GM12892 (cell line): ENCODE data around the gene CCDC47.
"Not testable (repeated sequence)": the region's sequence is repeated elsewhere in the genome, so short reads cannot be mapped to it uniquely, and the experiment has no call there.

ENCODE experiments used
- DNase-seq: peaks from one replicate; pipeline ENCODE4 v3.0.0; 2011; ENCODE audit not compliant: insufficient read length
- FAIRE-seq: peaks from 2 replicates; lab custom pipeline; 2011; peaks lifted over from hg19 to GRCh38; lab: Jason Lieb, UNC
- POLR2A ChIP-seq: IDR thresholded peaks from 2 replicates; pipeline ENCODE4 v1.6.1; 2011; ENCODE audit warnings: low read depth, low read length, control low read depth
- POLR2AphosphoS5 ChIP-seq: IDR thresholded peaks from 2 replicates; pipeline ENCODE4 v1.6.1; 2011; ENCODE audit warnings: low read depth, low read length, control low read depth
- TAF1 ChIP-seq: IDR thresholded peaks from 2 replicates; pipeline ENCODE4 v1.6.1; 2011; ENCODE audit warnings: low read depth, mild to moderate bottlenecking, control low read depth, low read length, borderline replicate concordance

The CCDC47 gene

DNA sequence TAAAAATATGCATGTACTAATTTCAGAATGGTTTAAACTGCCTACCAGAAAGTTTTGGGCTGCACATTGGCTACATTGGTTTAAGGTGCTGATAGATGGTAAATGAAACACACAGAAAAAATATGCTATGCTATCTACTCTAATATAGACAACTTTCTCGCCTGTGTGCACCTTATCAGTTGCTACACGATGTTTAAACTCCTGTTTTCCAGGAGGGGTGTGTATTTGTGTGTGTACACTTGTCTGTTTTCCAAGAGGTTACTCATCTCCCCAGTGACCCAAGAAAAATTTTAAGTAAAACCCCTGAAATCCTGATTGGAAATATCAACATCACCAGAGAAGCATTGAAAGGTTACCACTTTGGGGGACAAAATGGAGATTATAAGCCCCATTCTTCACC lies 32.2 kb upstream of the CCDC47 start:
- DNase-seq (no peak), FAIRE-seq (no peak)
- TF ChIP-seq TAF1 (no peak), POLR2AphosphoS5 (no peak), POLR2A (no peak)

DNA sequence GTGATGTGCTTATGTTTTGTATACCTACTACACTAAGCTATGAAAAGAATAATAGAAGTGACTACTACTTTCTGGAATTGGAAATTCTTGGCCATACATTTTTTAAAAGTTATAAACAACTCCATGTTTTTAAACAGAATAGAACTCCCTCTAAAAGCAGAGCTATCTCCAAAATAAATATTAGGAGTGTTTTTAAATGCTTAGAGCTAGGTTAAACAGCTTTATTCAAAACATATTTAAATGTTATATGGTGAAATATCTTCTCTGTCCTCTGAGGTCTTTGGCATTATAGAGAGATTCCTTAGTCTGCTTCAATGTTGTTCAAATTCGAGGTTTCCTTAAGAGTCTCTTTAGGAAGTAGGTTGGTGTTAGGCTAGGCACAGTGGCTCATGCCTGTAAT lies 30.9 kb upstream of the CCDC47 start:
- DNase-seq = no peak
- TF ChIP-seq TAF1 = no peak
- no peak for TF ChIP-seq POLR2A
- no peak for FAIRE-seq

DNA sequence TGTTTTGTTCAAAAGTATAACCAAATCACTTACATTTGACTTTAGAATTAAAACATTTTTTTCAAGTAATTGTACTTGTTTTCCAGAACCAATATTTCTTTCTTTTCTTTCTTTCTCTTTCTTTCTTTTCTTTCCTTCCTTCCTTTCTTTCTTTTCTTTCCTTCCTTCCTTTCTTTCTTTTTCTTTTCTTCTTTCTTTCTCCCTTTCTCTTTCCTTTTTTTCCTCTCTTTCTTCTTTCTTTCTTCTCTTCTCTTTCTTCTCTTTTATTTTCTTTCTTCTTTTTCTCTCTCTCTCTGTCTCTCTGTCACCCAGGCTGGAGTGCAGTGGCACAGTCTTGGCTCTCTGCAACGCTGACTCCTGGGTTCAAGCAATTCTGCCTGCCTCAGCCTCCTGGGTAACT lies 27.4 kb upstream of the CCDC47 start:
- TF ChIP-seq POLR2A (no peak), POLR2AphosphoS5 (no peak), TAF1 (no peak)

DNA sequence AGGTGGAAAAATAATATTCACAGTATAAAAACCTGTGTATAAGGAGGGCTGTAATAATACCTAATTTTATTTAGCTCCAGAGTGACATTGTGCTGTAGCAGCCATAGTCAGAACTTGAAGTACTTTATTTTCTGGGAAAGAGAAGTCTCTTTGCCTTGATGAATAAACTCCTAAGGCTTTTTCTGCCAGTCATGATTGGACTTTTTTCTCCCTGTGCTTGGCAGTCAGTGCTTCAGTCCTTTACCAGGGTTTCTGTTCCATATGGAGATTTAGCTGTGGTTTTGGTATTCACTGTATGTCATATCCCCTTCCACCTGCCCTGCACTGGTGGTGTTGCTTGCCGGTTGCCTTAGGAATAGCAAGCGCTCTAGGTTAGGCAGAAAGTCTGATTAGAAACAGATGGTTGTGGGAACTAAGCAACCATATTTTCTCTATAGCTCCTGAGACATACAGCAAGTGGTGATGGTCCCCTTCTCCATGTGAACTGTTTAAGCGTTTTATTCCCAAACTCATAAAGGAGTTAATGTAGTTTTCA lies 25.2 kb upstream of the CCDC47 start:
- FAIRE-seq (no peak), DNase-seq (no peak)

More for the DNA sequence above, 27.4 kb upstream of the CCDC47 start:
- FAIRE-seq (no peak), DNase-seq (no peak)

DNA sequence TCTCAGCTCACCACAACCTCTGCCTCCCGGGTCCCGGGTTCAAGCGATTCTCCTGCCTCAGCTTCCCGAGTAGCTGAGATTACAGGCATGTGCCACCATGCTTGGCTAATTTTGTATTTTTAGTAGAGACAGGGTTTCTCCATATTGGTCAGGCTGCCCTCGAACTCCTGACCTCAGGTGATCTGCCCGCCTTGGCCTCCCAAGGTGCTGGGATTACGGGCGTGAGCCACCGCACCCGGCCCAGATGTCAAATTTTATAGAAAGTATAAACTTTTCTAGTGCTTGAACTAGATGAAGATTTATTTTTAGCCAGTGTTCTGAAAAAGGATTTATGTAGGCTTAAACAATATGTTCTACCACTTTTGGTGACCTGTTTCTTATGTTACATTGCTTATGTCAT lies 23.0 kb upstream of the CCDC47 start:
- DNase-seq, FAIRE-seq: not testable (repeated sequence)

More for the DNA sequence above, 25.2 kb upstream of the CCDC47 start:
- TF ChIP-seq POLR2AphosphoS5 (no peak), POLR2A (no peak)

DNA sequence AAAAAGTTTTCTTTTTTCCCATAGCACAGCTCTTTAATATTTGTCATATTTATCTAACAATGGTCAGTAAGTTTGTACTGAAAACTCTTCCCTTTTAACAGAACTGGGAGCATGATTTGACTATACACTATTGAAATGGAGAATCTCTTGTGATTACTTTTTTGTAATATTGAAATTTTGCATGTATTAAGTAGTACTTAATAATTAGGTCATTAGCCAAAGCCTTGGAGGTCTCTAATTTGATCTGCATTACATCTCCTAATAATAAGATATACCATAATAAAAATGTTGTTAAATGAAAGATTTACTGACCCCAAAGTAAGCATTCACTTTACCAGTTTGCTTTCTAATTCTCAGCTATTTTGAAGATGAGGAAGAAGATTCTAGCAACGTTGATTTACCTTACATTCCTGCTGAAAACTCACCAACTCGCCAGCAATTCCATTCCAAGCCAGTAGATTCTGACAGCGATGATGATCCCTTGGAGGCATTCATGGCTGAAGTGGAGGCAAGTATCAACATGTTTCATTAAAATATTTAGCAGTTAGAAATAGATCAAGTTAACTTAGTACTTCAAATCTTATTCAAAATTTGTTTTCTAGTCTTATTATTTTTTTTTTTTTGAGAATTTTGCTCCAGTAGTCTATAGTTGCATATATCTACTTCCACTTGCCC lies 18.8 kb upstream of the CCDC47 start:
- TF ChIP-seq TAF1 (no peak), POLR2A (no peak), POLR2AphosphoS5 (no peak)
- no peak for FAIRE-seq

DNA sequence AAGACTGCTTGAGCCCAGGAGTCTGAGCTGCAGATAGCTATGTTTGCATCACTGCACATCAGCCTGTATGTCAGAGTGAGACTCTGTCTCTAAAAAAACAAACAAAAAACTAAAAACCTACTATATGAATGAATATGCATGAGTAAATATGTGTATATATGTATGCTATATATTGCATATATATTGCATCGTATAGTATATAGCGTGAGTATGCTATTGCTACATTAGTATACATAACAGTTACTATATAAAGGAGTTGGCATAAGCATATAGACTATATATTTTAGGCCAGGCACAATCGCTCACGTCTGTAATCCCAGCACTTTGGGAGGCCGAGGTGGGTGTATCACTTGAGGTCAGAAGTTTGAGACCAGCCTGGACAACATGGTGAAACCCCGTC lies 16.7 kb upstream of the CCDC47 start:
- TF ChIP-seq POLR2A (no peak), POLR2AphosphoS5 (no peak), TAF1 (no peak)
- FAIRE-seq (no peak), DNase-seq (no peak)

More for the DNA sequence above, 18.8 kb upstream of the CCDC47 start:
- no peak for DNase-seq

DNA sequence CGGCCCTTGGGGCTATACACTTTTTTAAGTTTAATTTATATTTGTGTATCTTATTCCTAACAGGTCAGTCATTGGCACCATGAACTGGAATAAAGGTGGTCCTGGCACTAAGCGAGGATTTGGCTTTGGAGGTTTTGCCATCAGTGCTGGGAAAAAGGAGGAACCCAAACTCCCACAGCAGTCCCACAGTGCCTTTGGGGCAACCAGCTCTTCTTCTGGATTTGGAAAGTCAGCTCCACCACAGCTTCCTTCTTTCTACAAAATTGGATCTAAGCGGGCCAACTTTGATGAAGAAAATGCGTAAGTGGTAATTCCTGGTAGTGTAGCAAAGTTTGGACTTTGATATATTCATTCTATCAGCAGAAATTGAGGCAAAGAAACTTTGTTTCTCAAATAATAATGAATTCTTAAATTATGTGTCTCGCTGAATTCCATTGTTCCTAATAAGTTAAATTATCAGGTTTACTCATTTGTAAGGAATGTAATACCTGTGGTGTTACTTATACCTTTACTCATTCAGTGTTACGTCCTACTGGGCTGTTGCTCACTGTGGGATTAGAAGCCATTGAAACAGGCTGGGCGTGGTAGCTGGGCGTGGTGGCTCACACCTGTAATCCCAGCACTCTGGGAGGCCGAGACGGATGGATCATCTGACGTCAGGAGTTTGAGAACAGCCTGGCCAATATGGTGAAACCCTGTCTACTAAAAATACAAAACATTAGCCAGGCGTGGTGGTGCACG lies 13.7 kb upstream of the CCDC47 start:
- no peak for FAIRE-seq
- TF ChIP-seq POLR2A (no peak), POLR2AphosphoS5 (no peak), TAF1 (no peak)
- no peak for DNase-seq

DNA sequence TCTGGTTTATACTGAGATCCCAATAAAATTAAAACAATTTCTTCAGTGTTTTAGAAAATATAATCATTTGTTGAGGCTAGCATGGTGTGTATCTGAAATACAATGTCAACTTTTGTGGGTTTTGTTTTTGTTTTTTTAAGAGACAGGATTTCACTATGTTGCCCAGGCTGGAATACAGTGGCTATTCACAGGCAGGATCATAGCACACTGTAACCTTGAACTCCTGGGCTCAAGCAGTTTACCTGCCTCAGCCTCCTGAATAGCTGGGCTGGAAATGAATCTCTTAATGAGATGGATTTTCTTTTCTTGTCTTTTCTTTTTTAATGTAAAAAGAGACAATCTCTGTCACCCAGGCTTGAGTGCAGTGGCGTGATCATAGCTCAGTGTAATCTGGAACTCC lies 12.7 kb upstream of the CCDC47 start:
- TF ChIP-seq TAF1 = no peak
- no peak for TF ChIP-seq POLR2AphosphoS5
- no peak for TF ChIP-seq POLR2A
- DNase-seq (no peak), FAIRE-seq (no peak)

DNA sequence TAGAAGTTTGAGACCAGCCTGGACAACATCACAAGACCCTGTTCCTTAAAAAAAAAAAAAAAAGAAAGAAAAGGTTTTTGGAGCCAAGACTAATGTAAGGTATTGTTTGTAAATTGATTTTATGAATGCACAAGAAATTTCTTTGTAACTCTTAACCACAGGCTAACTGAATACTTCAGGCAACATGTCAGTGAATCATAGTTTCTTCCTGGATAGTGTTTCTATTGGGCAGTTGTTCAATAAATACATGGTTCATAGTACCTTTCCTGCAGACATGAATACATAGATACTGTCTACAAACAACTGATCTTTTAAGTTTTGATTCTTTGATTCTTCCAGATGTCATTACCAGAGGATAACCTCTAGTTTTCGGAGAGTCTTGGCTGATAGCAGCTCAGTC lies 12.2 kb upstream of the CCDC47 start:
- TF ChIP-seq POLR2AphosphoS5 = no peak
- no peak for TF ChIP-seq POLR2A
- no peak for TF ChIP-seq TAF1
- DNase-seq (no peak), FAIRE-seq (no peak)

DNA sequence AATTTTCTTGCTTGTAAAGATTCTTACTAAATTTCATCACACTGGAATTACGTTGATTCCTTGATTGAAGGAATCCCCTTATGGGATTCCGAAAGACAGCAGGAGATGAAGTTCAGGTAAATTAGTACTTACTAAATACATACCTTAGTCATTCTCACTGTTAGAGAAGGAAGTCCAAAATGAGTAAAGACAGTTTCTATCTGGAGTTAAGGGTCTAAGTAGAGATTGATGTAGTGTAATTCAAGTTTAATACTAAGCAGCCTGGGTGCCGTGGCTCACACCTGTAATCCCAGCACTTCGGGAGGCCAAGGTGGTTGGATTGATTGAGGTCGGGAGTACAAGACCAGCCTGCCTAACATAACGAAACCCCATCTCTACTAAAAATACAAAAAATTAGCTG lies 10.1 kb upstream of the CCDC47 start:
- TF ChIP-seq TAF1 (no peak), POLR2AphosphoS5 (no peak), POLR2A (no peak)
- no peak for FAIRE-seq

DNA sequence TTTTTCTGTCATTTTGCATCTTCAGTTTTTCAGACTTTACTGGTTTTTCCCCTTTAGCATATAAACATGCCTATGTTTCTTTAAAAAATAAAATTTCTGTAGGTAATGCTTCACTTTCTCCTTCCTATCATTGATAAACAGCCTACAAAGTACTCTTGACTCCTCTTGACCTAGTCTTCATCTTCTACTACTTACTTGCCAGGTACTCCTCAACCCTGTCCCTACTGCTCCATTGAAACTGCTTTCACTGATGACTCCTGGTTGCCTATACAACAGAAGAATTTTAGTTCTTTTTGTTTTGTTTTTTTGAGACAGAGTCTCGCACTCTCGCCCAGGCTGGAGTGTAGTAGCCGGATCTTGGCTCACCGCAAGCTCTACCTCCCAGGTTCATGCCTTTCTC lies 7.5 kb upstream of the CCDC47 start:
- FAIRE-seq = no peak
- TF ChIP-seq POLR2A (no peak), TAF1 (no peak), POLR2AphosphoS5 (no peak)
- no peak for DNase-seq

More for the DNA sequence above, 10.1 kb upstream of the CCDC47 start:
- DNase-seq = no peak
